ENCODE results near the gene RALGPS2.

Gene RALGPS2

GRCh38 chr1:178796013-178796412 lies 71.0 kb downstream of the RALGPS2 start:
- no peak for TF ChIP-seq CTCF (IDR thresholded peaks at IDR 0.05; ENCODE audit: low read depth, low read length, missing control alignments)
- H3K27me3 ChIP-seq (replicated peaks), result no peaks in the 10 kb centered on the region
- in situ Hi-C loops (cut with HindIII; ENCODE audit: low pct_ligation_motif_present, low sequenced_read_pairs), result loop anchor here (25.0 kb wide), 1 partner anchor 216 kb away; no protein-coding TSS in a partner anchor

GRCh38 chr1:178797590-178797989 lies 72.5 kb downstream of the RALGPS2 start:
- no peak for TF ChIP-seq CTCF (IDR thresholded peaks at IDR 0.05; ENCODE audit: low read depth, low read length, missing control alignments)

More at GRCh38 chr1:178796013-178796412, 71.0 kb downstream of the RALGPS2 start:
- Histone ChIP-seq H3K27ac (no peak overlapping the region), H3K36me3 (replicated peaks) (no peaks in the 10 kb centered on the region), H3K4me3 (ENCODE audit: low read depth, low read length) (no peak overlapping the region)
- no peak for DNase-seq

GRCh38 chr1:178798232-178798861 lies 73.3 kb downstream of the RALGPS2 start:
- no peaks in the 10 kb centered on the region for H3K27me3 ChIP-seq (replicated peaks)
- H3K27ac ChIP-seq, result no peak overlapping the region
- no peak overlapping the region for H3K4me3 ChIP-seq (ENCODE audit: low read depth, low read length)
- DNase-seq, result no peak
- in situ Hi-C loops (cut with HindIII; ENCODE audit: low pct_ligation_motif_present, low sequenced_read_pairs), result loop anchor here (25.0 kb wide), 1 partner anchor 214 kb away; no protein-coding TSS in a partner anchor
- TF ChIP-seq CTCF (IDR thresholded peaks at IDR 0.05; ENCODE audit: low read depth, low read length, missing control alignments), result no peak
- H3K36me3 ChIP-seq (replicated peaks), result no peaks in the 10 kb centered on the region

More at GRCh38 chr1:178797590-178797989, 72.5 kb downstream of the RALGPS2 start:
- in situ Hi-C loops (cut with HindIII; ENCODE audit: low pct_ligation_motif_present, low sequenced_read_pairs), result loop anchor here (25.0 kb wide), 1 partner anchor 215 kb away; no protein-coding TSS in a partner anchor
- no peaks in the 10 kb centered on the region for H3K27me3 ChIP-seq (replicated peaks)
- no peaks in the 10 kb centered on the region for H3K36me3 ChIP-seq (replicated peaks)
- DNase-seq, result no peak
- H3K4me3 ChIP-seq (ENCODE audit: low read depth, low read length), result no peak overlapping the region
- no peak overlapping the region for H3K27ac ChIP-seq

- no peak for TF ChIP-seq CTCF (IDR thresholded peaks at IDR 0.05; ENCODE audit: low read depth, low read length, missing control alignments)
- in situ Hi-C loops (cut with HindIII; ENCODE audit: low pct_ligation_motif_present, low sequenced_read_pairs), result no loop called here
- Histone ChIP-seq H3K27me3 (replicated peaks) (no peaks in the 10 kb centered on the region), H3K36me3 (replicated peaks) (no peaks in the 10 kb centered on the region), H3K4me3 (ENCODE audit: low read depth, low read length) (no peak overlapping the region), H3K27ac (no peak overlapping the region)
- no peak for DNase-seq
Measured at GRCh38 chr1:178802873-178803272, 77.8 kb downstream of the RALGPS2 start.

GRCh38 chr1:178806665-178807300 lies 81.7 kb downstream of the RALGPS2 start:
- H3K27ac ChIP-seq, result no peak overlapping the region
- no peaks in the 10 kb centered on the region for H3K27me3 ChIP-seq (replicated peaks)
- in situ Hi-C loops (cut with HindIII; ENCODE audit: low pct_ligation_motif_present, low sequenced_read_pairs), result no loop called here
- H3K36me3 ChIP-seq (replicated peaks), result peaks cover 4% of the 10 kb centered on the region
- TF ChIP-seq CTCF (IDR thresholded peaks at IDR 0.05; ENCODE audit: low read depth, low read length, missing control alignments), result no peak
- DNase-seq, result no peak
- no peak overlapping the region for H3K4me3 ChIP-seq (ENCODE audit: low read depth, low read length)

Measured in brain microvascular endothelial cell (primary cell).